Measurements from ENCODE around the gene IL1B.
"Not testable (repeated sequence)": the region's sequence is repeated elsewhere in the genome, so short reads cannot be mapped to it uniquely, and the experiment has no call there.

GRCh38 chr2:112859406-112860183 is 23.0 kb upstream of the IL1B start:
- not testable (repeated sequence) for TF ChIP-seq POLR2AphosphoS5 (IDR thresholded peaks at IDR 0.05; ENCODE audit: low read depth, low read length); JUND (IDR thresholded peaks at IDR 0.05; ENCODE audit: low read length); E2F6 (IDR thresholded peaks at IDR 0.05); CTCF (IDR thresholded peaks at IDR 0.05; ENCODE audit: control extremely low read depth in 1 of 3, insufficient read depth in 1 of 3, low read depth in 1 of 3, low read length in 3 of 3); NRF1 (IDR thresholded peaks at IDR 0.05; ENCODE audit: low read depth, low read length); POLR2A (IDR thresholded peaks at IDR 0.05; ENCODE audit: control extremely low read depth in 1 of 2, low read depth in 2 of 2, low read length in 2 of 2); RXRA (IDR thresholded peaks at IDR 0.05; ENCODE audit: insufficient read depth, low read depth, low read length); KDM1A (IDR thresholded peaks at IDR 0.05; ENCODE audit: borderline replicate concordance, low read length); RNF2 (IDR thresholded peaks at IDR 0.05; ENCODE audit: borderline replicate concordance, low read depth, low read length, missing control alignments, poor library complexity, severe bottlenecking); TCF12 (IDR thresholded peaks at IDR 0.05; ENCODE audit: low read depth, low read length); ZNF274 (IDR thresholded peaks at IDR 0.05; ENCODE audit: borderline replicate concordance, extremely low read depth, low read length); BRCA1 (IDR thresholded peaks at IDR 0.05; ENCODE audit: low read depth, low read length)

Measured in H1 (cell line).